ENCODE measurements around the gene MFAP4. TPM values are rescaled to one million over a fixed set of nuclear protein-coding genes. Genes with fewer than 3 reads are reported as not detected.

Gene MFAP4
- total RNA-seq, 1 donor: 89.6 TPM

GRCh38 chr17:19375732-19376131 lies 11.3 kb downstream of the MFAP4 start:
- no peak overlapping the region for H3K4me3 ChIP-seq (ENCODE audit: low read depth, low read length)
- no peak for DNase-seq (ENCODE audit: low read depth)
- no peak for TF ChIP-seq CTCF (IDR thresholded peaks at IDR 0.05; ENCODE audit: insufficient read depth, low read length)

GRCh38 chr17:19374136-19374535 lies 12.9 kb downstream of the MFAP4 start:
- no peak overlapping the region for H3K4me3 ChIP-seq (ENCODE audit: low read depth, low read length)
- TF ChIP-seq CTCF (IDR thresholded peaks at IDR 0.05; ENCODE audit: insufficient read depth, low read length): no peak
- peak; percentile 66 for DNase-seq (ENCODE audit: low read depth)

GRCh38 chr17:19372866-19373504 lies 14.0 kb downstream of the MFAP4 start:
- TF ChIP-seq CTCF (IDR thresholded peaks at IDR 0.05; ENCODE audit: insufficient read depth, low read length): no peak
- DNase-seq (ENCODE audit: low read depth): no peak
- no peak overlapping the region for H3K4me3 ChIP-seq (ENCODE audit: low read depth, low read length)

GRCh38 chr17:19372439-19372838 lies 14.6 kb downstream of the MFAP4 start:
- TF ChIP-seq CTCF (IDR thresholded peaks at IDR 0.05; ENCODE audit: insufficient read depth, low read length): no peak
- no peak for DNase-seq (ENCODE audit: low read depth)
- no peak overlapping the region for H3K4me3 ChIP-seq (ENCODE audit: low read depth, low read length)

GRCh38 chr17:19372011-19372370 lies 15.0 kb downstream of the MFAP4 start:
- DNase-seq (ENCODE audit: low read depth): no peak
- TF ChIP-seq CTCF (IDR thresholded peaks at IDR 0.05; ENCODE audit: insufficient read depth, low read length): no peak
- no peak overlapping the region for H3K4me3 ChIP-seq (ENCODE audit: low read depth, low read length)

- no peak overlapping the region for H3K4me3 ChIP-seq (ENCODE audit: low read depth, low read length)
- no peak for DNase-seq (ENCODE audit: low read depth)
- no peak for TF ChIP-seq CTCF (IDR thresholded peaks at IDR 0.05; ENCODE audit: insufficient read depth, low read length)
These were observed 15.6 kb downstream of the MFAP4 start for GRCh38 chr17:19371259-19372010.

Data from fibroblast of the aortic adventitia (primary cell).